Activated CD8-positive, alpha-beta memory T cell treated with anti-CD3 and anti-CD28 coated beads for 1 hour (primary cell): ENCODE results near the gene NTNG1.

Source experiments
- DNase-seq, 2 donors: peaks; one replicate each; pipeline ENCODE4 v3.0.0-alpha.2; 2020; ENCODE audit warnings: low read depth in 1 of 2; ENCODE audit errors: extremely low read depth in 1 of 2

The NTNG1 gene

DNA sequence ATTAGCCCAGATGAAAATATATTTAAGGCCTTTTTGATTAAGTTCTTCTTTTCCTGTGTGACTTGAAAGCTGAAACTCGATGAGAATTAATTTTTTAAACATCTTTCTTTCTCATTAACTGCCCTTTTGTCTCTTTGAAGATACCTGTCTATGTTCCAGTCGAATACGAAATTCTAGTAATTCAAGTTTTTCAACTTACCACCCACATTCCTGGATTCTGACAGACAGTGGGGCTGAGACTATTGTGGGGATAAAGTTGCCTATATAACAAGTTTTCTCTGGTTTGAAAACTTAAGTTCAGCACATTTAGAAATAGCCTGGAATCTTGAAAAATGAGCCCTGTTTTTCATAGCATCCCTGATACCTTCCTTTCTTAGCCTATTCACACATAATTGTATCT, 114.6 kb downstream of the NTNG1 start:
- DNase-seq: no peak

DNA sequence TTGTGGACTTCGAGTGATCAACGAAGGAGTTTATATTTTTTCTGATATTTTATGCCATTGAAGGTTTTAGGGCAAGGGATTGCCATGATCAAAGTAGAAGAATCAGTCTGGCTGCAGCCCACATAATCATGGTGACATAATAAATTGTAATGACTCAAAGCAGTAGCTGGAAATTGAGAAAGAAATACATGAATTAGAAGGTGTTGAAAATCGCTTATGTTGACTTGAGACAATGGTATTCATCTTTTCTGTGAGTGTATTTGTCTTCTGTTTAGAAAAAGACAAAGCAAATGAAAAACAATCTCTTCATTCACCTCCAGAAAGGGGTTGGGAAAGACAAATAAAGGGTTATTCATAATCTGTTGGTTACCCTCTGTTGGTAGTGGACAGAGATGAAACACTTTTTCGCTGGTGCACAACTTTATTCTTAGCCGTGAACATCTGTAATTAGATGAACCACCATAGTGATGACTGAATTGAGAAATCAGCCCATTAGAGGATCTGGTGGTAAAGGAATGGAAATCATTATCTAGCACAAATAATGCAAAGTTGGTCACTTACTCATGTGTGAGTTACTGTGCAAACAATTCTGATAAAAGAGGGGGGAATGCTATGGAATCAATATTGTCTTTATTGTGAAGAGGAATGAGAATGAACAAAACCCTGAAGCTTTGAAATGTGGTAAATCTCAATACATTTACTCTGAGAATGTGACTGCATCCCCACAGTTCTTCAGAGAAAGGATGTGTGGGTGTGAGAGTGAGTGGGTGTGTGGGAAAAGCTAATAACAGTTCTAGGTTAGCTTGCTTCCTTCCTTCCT, 121.8 kb downstream of the NTNG1 start:
- DNase-seq: no peak

DNA sequence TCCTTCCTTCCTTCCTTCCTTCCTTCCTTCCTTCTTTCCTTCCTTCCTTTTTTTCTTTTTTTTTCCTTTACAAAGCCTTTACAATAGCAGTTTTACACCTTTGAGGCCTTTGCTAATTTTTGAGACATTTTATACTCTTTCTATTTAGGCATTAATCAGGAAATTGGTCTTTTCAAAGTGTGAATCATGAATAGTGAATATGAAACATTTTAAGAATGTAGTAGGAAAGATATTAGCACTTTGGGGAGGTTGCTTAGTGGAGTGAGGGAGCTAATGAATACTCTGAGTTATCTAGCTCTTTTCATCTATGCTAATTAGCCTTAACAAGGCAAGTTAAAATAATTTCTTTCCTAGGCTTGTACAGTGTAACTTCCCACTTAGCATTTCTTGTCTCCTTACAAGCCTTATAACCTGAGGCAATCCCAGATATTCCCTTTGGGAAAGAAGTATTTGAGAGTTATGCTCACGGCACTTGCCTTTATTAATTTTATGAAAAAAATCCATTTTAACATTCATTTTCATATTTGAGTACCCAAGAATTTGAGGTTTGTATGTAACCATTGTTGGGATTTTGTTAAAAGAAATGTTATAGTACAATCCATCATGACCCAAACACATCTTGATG, 122.6 kb downstream of the NTNG1 start:
- no peak for DNase-seq

DNA sequence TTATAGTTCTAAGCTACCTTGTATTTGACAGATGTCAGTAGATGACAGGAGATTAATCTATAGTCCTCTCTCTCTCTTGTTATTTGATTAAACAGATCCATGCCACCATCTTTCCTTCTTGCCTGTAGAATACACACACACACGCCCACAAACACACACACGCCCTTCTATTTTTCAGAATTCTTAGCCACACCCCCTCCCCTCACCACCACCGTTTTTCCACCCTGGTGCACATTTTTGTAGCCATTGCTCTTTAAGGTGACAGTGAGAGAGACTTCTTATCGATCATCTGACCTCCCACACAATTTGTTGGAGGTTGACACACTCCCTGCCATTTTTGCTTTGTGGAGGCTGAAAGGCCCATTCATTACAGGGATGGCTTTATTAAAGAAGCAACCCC, 123.2 kb downstream of the NTNG1 start:
- DNase-seq: no peak

DNA sequence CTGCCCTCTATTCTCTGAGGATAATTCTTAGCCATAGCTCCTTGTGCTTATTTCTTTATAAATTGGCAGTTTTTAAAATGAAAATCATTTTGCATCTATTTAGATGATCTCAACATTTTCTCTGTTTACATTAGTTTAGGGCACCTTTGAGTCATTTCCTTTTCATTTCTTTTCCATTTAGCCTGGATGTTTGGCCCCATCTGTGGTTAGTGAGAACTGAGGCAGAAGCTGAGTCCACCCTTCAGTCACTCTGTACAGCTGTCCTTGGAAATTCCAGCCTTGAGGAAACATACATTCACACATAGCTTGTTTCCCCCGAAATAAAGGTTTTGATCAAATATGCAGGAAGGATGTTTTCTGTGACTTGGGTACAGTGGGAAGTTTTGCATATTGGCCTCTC, 123.7 kb downstream of the NTNG1 start:
- no peak for DNase-seq

DNA sequence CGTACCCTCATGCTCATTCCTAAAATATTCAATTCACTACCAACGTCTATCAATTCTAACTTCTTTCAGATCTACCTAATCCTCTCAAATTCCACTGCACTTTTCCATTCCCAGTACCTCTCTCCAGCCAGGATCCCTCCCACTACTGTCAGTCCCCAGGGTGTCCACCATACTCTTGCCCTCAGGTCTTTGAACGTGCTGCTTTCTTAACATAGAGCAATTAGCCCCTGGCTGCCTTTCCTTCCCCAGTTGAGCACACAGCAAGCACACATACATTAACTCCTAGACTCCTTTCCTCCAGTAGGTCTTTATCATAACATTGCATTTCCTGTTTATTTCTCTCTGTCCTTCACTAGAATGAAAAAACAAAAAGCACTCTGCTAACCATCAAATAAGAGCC, 126.7 kb downstream of the NTNG1 start:
- DNase-seq: no peak

DNA sequence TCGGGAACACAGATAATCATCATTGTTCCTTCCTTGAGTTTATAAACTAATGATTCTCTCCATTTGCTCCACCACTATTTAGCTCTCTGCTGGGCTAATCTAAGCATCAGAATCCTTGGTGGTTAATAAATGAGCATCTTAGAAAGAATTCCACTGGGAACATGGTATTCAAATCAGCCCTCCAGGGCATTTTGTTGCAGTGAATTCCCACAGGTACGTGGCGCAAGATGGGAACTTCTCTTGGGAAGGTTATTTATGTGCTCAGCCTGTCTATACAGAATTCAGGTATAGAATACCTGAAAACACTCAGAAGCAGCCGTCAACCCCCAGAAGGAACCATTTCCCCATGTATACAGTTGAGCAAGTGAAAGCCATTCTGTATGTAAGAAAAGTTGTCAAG, 131.5 kb downstream of the NTNG1 start:
- no peak for DNase-seq

DNA sequence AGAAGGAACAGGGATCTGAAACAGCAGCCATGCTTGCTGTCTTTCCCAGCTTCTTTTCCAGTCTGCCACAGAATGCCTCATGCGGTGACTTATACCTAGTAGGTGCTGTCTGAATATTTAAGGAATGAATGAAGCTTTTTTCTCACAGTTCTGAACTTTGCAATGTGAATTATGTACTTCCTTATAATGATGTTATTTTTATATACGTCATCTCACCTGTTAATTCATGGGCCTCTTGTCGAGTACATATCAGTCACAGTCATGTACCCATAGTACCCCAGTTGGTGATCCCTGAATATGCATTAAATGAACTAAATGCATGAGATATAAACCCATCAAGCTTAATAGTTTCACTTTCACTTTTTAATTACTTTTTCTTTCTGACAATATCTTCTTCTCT, 132.7 kb downstream of the NTNG1 start:
- DNase-seq: no peak

DNA sequence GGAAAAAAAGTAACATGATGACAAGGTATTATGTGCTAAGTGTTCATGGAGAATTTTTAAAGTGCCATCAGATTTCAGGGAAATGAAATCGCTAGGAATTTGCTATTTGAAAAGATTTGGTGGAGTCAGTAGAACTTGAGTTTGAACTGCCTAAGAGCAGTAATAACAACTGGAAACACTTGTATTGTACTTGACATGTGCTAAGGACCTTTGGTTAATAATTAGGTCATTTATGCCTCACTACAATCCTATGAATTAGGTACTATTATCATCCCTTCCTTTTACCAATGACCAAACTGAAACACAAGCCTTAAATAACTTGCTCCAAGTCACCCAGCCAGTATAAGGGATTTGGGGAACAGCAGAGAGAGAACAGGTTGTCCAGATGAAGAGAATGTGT, 133.4 kb downstream of the NTNG1 start:
- no peak for DNase-seq

DNA sequence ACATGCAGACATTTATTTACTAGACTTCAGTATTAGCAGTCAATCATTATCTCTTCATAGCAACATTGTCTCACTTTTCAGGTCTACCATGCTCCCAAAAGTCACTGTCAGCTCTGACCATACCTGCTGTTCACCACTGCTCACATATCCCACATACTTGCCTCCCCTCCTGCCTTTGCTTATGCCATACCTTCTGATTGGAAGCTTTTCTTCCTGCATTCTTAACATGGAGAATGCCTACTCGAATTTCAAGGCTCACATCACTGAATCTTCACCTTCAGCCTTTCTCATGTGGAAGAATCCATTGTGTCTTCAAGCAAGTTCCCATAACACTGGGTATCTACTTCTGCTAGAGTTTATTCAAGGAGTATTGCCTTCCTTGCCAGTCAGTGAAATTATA, 135.4 kb downstream of the NTNG1 start:
- DNase-seq: no peak

DNA sequence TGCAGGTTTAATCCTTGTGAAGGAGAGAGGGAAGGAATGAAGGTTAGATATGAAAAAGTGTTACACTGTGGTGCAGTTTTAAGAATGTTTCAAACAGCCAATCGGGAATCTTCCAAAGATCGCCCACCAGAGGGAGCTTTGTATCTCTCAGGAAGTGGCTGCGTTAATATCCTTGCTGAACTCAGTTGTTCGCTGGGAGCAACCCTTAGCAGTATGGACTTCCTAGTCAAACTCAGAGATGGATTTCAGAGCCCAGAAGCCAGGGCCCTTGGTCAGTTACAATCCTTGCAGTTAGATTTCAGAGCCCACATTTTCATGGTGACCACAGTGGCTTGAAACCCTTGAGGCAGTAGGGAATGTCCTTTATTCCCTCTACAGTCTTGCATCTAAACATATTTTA, 136.2 kb downstream of the NTNG1 start:
- no peak for DNase-seq

DNA sequence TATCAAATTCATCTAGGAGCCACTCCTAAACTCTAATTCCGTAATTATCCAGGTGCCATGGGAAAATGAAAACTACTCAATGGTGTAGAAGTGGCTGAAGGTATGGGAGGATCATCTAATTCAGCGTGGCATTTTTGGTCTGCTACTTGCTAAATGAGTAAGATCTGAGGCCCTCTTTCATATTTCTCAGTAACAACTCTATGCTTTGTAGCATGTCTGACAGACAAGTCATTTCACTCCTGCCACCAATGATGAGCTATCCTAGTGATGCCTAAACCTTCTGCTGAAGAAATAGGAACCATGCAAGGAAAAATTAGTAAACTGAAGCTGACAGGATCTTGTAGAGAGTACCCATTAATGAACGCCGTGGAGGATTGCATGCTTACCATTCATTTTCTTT, 145.3 kb downstream of the NTNG1 start:
- DNase-seq: no peak

DNA sequence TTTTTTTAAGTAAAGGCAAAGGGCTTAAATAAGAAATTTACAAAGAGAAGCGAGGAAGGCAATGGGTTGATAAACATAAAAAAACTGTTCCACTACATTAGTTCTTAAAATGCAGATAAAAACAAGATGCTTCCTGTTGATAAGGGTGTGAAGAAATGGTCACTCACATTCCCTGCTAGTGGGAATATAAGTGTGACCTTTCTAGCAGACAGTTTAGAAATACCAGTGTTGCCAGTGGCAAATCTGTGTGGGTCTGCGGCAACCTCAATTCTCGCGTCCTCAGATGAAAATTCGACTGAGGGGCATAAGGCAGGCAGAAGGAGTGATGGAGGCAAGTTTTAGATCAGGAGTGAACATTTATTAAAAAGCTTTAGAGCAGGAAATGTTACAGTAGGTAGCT, 151.1 kb downstream of the NTNG1 start:
- no peak for DNase-seq

DNA sequence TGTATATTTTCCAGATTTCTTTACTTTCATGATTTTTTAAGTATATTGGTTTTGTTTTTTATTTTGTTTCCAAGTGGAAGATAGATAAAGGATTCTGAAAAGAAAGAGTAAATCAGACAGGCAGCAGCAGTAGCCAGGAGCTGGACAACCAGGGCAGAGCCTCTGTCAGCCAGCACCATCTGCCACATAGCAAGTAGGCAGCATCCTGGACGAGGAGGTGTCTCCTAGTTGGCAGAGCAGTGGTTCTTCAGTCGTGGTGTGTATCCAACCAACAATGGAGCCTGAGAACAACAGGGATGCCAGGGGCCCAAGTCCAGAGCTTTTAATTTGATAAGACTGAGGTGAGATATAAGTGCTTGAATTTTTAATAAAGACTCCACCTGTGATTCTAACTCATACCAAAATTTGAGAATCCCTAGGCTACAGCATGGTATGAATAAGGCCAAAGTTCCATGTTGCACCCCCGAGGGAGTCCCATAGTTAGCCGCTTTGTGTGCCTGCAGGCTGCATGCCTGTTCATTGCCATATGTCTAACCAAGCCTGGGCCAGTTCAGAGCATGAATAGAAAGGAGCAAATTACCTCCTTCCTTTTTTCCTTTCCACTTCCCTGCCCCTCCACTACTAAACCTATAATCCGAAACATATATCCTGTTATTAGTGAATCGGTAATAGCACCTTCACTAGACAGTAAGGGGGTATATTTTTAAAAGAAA, 153.2 kb downstream of the NTNG1 start:
- DNase-seq: no peak

DNA sequence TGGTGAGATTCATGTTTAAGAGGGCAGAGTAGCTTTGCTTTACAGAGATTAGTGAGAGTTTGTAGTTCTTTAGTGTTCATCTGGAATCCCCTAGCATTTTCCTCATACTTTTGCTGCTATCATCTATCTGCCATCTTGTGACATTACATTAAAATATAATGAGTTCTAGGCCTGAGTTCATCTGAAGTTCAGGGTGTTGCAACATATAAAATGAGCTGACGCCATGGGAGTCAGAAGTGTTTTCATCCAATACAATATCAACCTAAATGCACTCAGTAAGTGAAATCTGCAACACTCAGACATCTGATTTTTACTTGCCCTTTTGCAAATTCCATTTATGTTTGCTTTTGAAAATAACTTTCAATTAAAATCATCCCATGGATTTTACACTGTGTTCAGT, 153.8 kb downstream of the NTNG1 start:
- no peak for DNase-seq

DNA sequence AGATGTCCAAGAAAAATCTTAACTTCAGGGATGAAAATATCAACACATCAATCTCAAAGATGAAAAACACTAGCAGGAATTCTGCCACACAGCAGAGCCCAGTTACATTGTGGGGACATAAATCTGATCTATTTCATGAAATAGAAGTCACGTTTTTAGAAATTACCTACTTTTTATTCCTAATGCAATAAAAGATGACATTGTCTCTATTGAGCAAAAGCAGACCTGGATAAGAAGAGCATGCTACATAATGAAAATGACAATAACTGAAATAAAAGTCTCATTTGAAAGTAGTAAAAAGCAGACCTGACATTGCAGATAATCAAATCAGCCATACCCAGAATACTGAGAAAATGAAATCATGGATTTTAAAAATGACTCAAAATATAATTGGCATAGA, 156.8 kb downstream of the NTNG1 start:
- DNase-seq: no peak

DNA sequence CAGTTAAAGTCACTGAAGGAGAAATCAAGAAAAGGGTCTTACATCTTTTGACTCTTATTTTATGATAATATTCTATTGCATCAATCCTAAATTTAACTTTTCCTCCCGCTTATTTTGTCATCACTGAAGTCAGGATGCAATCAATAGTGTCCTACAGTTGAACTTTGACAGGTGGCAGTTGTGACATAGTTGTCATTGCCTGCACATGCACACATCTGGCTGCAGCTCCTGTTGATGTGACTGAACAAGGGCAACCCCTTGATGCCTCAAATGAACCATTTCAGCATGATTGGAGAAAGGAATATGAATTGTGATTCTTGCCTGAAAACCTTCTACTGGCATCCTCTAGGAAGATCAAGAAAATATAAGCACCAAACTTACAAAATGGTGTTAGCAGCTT, 157.7 kb downstream of the NTNG1 start:
- no peak for DNase-seq

DNA sequence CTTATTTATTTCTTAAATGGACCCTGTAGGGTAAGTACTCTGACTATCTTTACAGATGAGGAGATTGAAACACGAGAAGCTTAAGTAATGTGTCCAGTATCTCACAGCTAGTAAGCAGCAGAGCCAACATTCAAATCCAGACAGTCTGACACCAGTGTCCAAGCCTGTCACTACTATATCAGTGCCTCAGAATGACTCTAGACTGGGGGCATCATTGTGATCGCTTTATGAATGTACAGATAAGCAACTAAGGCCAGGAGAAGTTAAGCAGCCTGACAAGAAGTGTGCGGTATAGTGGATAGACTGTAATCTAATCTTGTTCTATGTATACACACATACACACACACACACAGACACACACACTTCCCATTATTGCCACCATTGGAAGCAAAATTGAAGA, 158.7 kb downstream of the NTNG1 start:
- DNase-seq: no peak

DNA sequence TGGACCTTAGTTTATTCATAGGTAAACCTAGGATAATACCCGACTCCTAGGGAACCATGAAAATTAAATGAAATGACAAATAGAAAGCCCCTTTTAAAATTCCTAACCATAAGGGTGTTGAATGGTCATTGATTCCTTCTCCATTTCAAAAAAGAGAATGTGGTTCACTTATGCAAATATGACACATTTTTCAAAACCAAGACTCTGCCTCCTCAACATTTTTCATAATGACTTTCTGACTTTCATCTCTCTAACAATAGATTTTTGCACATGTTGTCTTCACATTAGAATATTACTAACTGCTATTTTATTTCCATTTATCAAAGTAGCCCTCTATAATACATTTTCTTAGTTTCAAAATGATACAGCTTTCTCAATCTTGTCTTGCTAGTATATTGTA, 169.1 kb downstream of the NTNG1 start:
- DNase-seq: no peak

DNA sequence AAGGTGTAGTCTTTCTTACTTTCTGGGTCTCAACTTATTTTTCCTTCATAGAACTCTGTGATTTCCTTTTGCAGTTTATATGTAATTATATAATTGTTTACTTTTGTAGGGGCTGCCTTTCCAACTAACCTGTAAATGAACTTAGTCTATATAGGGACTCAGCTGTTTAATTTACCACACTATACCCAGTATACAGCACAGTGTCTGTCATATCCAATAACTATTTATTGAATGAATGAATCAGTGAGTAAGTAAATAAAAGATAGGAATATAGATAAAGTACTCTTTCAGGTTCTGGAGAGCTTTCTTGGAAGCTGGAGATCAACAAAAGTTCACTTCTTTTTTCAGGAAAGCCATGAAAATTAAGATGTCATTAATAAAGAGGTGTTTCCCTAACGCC, 174.8 kb downstream of the NTNG1 start:
- no peak for DNase-seq

DNA sequence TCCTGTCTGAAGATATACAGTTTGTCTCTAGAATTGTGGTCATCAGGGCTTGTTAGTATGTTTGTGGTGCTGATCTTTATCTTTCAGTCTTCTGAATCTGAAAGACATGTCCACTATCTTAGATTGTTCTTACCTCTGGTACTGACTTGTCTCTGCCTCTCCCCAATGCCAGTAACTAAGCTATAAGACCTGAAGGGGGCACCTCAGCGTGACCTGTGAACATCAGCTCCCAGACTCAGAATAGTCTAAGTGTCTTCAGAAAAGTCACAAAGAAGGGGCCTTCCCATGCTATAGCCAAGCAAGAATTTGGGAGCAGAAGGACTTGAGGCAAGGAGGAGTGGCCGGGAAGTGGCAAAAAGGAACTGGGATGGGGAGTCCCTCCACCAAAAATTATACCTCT, 178.1 kb downstream of the NTNG1 start:
- no peak for DNase-seq

DNA sequence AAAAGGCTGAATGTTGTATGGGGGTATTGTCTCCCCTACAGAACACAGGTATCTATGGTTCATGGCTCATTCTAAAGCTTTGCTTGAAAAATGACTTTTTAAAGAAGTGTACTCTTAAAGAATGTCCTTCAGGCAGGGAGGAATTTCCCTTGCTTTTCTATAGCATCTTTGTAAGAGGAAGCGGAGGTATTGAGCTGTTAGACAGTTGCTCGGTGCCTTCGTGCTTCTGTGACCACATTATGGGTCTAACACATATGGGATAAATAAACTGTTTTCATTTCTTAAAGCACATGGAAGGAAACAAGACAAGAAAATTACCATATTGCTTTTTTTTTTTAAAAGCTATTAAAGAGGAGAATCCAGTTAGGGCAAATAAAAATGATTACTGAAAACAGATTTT, 182.9 kb downstream of the NTNG1 start:
- DNase-seq: no peak
